Measurements from ENCODE around the gene MYLIP. TPM values are rescaled to one million over a fixed set of nuclear protein-coding genes. Genes with fewer than 3 reads are reported as not detected.

Gene MYLIP
- total and polyA plus RNA-seq, 2 donors (not counting 1 experiment from before 2014, with no cell fraction given) = 40.6 to 104 TPM

DNA sequence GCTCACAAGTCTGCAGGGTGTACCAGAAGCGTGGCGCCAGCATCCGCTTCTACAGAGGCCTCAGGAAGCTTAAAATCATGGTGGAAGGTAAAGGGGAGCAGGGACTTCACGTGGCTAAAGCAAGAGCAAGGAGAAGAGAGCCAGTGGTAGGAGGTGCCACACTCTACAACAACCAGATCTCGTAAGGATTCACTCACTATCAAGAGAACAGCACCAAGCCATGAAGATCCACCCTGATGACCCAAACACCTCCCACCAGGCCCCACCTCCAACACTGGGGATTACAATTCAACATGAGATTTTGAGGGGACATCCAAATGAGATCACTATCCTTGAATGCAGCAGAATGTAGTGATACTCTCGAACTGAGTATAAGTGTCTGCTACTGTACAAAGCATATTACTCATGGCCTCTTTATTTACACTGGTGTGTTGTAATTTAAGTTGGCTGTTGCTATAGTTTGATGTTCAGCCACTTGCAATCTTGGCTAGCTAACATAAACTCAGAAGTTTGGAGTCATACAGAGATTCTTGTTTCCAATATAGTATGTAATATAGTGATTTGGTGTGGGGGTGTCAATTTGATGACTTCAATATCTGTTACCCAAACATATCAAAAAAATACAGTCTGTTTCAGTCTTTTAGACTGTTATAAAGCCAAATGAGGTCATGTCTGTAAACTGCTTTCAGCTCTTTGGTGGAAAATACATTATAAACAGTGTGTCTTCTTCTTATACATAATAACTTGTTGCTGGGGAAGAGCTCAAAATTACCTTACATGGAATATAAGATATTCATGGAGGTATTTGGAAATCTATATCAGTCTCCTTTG is 39.4 kb upstream of the MYLIP start:
- 90% methylated on average over 2 of the region's 6 CpGs for whole genome bisulfite sequencing (ENCODE audit: insufficient coverage)
- Mint-ChIP-seq H3K27me3 (peaks cover 4% of the 10 kb centered on the region), H3K4me1 (no peaks in the 10 kb centered on the region), H3K9me3 (ENCODE audit: insufficient read depth) (no peaks in the 10 kb centered on the region), H3K27ac (no peak overlapping the region), H3K4me3 (no peak overlapping the region)
- CTCF ChIA-PET = interaction anchor here (0.9 kb wide), 1 partner anchor 398 kb away, joined by 3 read pairs; no protein-coding TSS in a partner anchor
- Histone ChIP-seq H2AFZ (ENCODE audit: insufficient read depth, low read depth, low read length, poor library complexity, severe bottlenecking) (no peak overlapping the region), H3K79me2 (ENCODE audit: control insufficient read depth, insufficient read depth, low read length) (no peaks in the 10 kb centered on the region), H3K4me1 (ENCODE audit: control insufficient read depth in 2 of 2, insufficient read depth in 2 of 2, low read length in 2 of 2) (no peaks in the 10 kb centered on the region), H3K36me3 (replicated peaks in 1 of 2; ENCODE audit: control extremely low read depth in 1 of 2, control insufficient read depth in 1 of 2, extremely low read depth in 1 of 2, insufficient read depth in 2 of 2, low read length in 1 of 2) (no peaks in the 10 kb centered on the region), H3K9me3 (ENCODE audit: control extremely low read depth in 1 of 3, control insufficient read depth in 2 of 3, insufficient read depth in 1 of 3, low read length in 2 of 3) (no peaks in the 10 kb centered on the region), H3K9ac (ENCODE audit: low read length) (no peak overlapping the region), H3K4me3 (ENCODE audit: control extremely low read depth in 1 of 5, extremely low read depth in 1 of 5, insufficient read depth in 1 of 5, low read depth in 2 of 5, low read length in 4 of 5) (no peak overlapping the region), H3K4me2 (replicated peaks; ENCODE audit: low read depth, low read length, poor library complexity, severe bottlenecking) (no peak overlapping the region), H3K27ac (ENCODE audit: low read length in 2 of 2) (no peak overlapping the region), H3K27me3 (replicated peaks in 1 of 4; ENCODE audit: control extremely low read depth in 1 of 4, control insufficient read depth in 3 of 4, insufficient read depth in 4 of 4, low read length in 3 of 4) (no peaks in the 10 kb centered on the region), H4K20me1 (ENCODE audit: control insufficient read depth, insufficient read depth, low read length, poor library complexity, severe bottlenecking) (no peaks in the 10 kb centered on the region)
- DNase-seq (no peak), ATAC-seq (ENCODE audit: low read depth) (no peak)
- no peak for TF ChIP-seq EZH2 (IDR thresholded peaks at IDR 0.05; ENCODE audit: borderline replicate concordance, insufficient read depth, low read depth, low read length, poor library complexity, severe bottlenecking)
- no peak for TF ChIP-seq CTCF (IDR thresholded peaks at IDR 0.05)
- intact Hi-C loops (cut with micrococcal nuclease) = no loop called here
- POLR2A ChIA-PET = no interaction called here

DNA sequence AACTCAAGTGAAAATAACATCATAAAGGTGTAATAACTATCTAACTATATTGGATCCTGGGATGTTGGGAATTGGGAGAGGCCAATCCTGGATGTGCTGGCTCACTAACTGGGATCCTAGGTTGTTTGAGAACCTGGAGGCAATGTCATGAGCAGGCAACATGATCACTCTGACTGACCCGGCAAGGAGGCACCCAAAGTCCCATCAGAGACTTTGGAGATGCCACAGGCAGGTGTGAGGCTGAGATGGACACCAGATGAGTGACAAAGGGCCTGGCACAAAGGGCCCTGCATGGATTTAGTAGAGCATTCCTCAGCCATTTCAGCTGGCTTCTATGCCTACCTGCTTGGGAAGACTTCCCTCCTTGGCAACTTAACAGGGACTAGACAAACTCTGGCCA is 38.4 kb upstream of the MYLIP start:
- no peak for TF ChIP-seq CTCF (IDR thresholded peaks at IDR 0.05)
- no peak for TF ChIP-seq EZH2 (IDR thresholded peaks at IDR 0.05; ENCODE audit: borderline replicate concordance, insufficient read depth, low read depth, low read length, poor library complexity, severe bottlenecking)
- intact Hi-C loops (cut with micrococcal nuclease) = no loop called here
- WGBS (ENCODE audit: insufficient coverage) = 100% methylated on average over 1 of the region's 1 CpG

More for the DNA sequence above, 38.4 kb upstream of the MYLIP start:
- peaks cover 4% of the 10 kb centered on the region for H3K27me3 Mint-ChIP-seq
- DNase-seq (no peak), ATAC-seq (ENCODE audit: low read depth) (no peak)
- no peaks in the 10 kb centered on the region for H3K4me1 Mint-ChIP-seq
- no peak overlapping the region for H2AFZ ChIP-seq (ENCODE audit: insufficient read depth, low read depth, low read length, poor library complexity, severe bottlenecking)
- no peaks in the 10 kb centered on the region for H3K9me3 ChIP-seq (ENCODE audit: control extremely low read depth in 1 of 3, control insufficient read depth in 2 of 3, insufficient read depth in 1 of 3, low read length in 2 of 3)
- H3K27me3 ChIP-seq (replicated peaks in 1 of 4; ENCODE audit: control extremely low read depth in 1 of 4, control insufficient read depth in 3 of 4, insufficient read depth in 4 of 4, low read length in 3 of 4) = no peaks in the 10 kb centered on the region
- no peak overlapping the region for H3K9ac ChIP-seq (ENCODE audit: low read length)
- no peaks in the 10 kb centered on the region for H3K36me3 ChIP-seq (replicated peaks in 1 of 2; ENCODE audit: control extremely low read depth in 1 of 2, control insufficient read depth in 1 of 2, extremely low read depth in 1 of 2, insufficient read depth in 2 of 2, low read length in 1 of 2)
- no peaks in the 10 kb centered on the region for H3K79me2 ChIP-seq (ENCODE audit: control insufficient read depth, insufficient read depth, low read length)
- H3K4me2 ChIP-seq (replicated peaks; ENCODE audit: low read depth, low read length, poor library complexity, severe bottlenecking) = no peak overlapping the region
- ChIA-PET CTCF (interaction anchor here (0.9 kb wide), 1 partner anchor 399 kb away, joined by 3 read pairs; no protein-coding TSS in a partner anchor), POLR2A (no interaction called here)
- H3K4me1 ChIP-seq (ENCODE audit: control insufficient read depth in 2 of 2, insufficient read depth in 2 of 2, low read length in 2 of 2) = no peaks in the 10 kb centered on the region
- no peak overlapping the region for H3K27ac ChIP-seq (ENCODE audit: low read length in 2 of 2)
- no peak overlapping the region for H3K27ac Mint-ChIP-seq
- no peaks in the 10 kb centered on the region for H4K20me1 ChIP-seq (ENCODE audit: control insufficient read depth, insufficient read depth, low read length, poor library complexity, severe bottlenecking)
- H3K4me3 Mint-ChIP-seq = no peak overlapping the region
- H3K4me3 ChIP-seq (ENCODE audit: control extremely low read depth in 1 of 5, extremely low read depth in 1 of 5, insufficient read depth in 1 of 5, low read depth in 2 of 5, low read length in 4 of 5) = no peak overlapping the region
- H3K9me3 Mint-ChIP-seq (ENCODE audit: insufficient read depth) = no peaks in the 10 kb centered on the region

Measured in B cell (primary cell).